HG03460 (cell line): ENCODE results near the gene NXT1.
"Not testable (repeated sequence)": the region's sequence is repeated elsewhere in the genome, so short reads cannot be mapped to it uniquely, and the experiment has no call there.

Source experiments
- ATAC-seq: cut with Tn5 transposase; IDR thresholded peaks from one replicate; pipeline ENCODE4 v1.9.1; 2021; ENCODE audit not compliant: unreplicated experiment

The NXT1 gene

DNA sequence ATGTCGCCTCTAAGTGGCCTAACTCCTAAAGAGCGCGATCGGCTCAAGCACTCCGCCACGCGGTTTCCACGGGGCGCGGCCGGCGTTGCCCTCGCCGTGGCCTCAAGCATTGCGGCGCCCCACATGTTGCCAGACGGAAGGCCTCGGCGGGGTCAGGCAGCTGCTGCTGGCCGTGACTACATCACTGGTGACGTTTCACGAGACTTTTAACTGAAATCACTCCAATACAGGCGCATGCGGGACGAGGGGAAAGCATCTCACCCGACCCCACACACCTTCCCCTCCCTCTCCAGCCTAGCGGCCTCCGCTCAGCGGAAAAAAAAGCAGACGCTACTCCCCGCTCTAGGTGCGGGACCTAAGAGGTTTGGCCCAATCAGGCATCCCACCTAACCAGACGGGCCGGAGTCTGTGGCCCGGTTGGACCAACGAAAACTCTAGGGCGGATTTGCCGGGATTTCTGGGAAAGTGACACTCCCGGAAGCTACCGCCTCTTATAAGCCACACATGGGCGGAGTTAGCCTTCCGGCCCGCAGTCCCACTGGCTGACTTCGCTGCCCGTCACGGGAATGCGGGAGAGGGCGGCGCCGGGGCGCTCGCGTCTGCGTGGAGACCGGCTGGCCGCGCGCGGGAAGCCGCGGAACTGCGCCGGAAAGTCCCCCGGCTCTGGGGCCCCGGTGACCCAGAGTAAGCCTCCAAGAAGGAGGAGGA is at the start of gene NXT1:
Gene NXT1, plus strand, starts transcription at position 596 of the 708 bp plus-strand sequence. CDS start 3,251 bp downstream, outside the sequence.
- peak; percentile 87 for ATAC-seq

DNA sequence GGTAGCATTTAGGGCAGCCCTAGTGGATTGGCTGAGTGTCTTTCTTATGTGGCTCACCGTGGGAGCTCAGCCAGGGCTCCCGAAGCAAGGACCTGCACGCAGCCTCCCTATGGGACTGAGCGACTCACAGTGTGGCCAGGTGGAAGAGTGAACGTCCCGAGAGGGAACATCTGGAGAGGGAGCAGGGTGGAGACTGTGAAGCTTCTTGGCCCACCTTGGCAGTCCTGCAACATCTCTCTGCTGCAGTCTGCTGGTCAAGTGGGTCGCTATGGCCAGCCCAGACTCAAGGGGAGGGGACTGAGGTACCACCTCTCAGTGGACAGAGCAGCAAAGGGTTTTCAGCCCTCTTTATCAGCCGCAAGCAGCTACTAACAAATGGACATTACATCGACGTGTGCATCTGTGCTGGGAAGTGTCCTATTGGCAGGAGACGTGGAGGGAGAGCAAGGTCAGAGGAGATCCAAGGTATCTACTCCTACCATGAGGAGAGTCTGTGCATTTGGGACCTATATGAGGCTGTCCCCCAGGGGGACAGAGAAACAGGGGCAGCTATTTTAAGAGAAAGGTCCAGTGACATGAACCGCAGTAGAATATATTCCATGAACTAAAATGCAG is 49.0 kb upstream of the NXT1 start:
- no peak for ATAC-seq

DNA sequence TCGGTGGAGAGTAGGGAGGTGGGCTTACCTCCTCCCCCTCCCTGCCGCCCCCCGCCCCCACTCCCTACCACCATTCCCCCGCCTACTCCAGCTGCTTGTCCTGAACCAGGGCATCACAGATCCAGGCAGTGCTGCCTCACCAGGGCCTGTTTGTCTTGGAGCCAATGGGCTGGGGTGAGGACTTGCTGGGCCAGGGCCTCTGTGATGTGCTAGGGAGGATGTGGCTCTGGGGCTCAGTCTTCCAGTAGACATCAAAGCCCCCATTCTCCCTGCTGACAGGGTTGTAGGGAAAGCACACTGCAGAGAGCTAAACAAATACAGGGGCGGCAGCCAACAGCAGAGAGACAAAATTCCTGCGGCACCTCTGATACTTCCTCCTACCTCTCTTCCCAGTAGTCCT is 48.2 kb upstream of the NXT1 start:
- no peak for ATAC-seq

DNA sequence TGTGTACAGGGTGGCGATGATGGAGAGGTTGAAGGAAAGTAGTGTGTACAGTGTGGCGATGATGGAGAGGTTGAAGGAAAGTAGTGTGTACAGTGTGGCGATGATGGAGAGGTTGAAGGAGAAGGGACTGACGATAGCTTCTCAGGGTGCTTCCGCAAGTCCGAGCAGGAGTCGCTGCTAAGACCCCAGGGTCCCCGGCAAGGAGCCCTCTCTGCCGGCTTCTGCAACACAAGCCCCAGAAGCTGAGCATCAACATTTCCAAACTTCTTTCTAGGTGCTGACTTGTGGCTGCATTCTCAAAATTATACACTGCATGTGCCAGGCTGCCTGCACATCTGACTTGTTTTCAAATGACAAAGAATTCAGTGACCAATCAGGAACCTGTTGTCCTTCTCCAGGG is 47.8 kb upstream of the NXT1 start:
- ATAC-seq, result no peak

DNA sequence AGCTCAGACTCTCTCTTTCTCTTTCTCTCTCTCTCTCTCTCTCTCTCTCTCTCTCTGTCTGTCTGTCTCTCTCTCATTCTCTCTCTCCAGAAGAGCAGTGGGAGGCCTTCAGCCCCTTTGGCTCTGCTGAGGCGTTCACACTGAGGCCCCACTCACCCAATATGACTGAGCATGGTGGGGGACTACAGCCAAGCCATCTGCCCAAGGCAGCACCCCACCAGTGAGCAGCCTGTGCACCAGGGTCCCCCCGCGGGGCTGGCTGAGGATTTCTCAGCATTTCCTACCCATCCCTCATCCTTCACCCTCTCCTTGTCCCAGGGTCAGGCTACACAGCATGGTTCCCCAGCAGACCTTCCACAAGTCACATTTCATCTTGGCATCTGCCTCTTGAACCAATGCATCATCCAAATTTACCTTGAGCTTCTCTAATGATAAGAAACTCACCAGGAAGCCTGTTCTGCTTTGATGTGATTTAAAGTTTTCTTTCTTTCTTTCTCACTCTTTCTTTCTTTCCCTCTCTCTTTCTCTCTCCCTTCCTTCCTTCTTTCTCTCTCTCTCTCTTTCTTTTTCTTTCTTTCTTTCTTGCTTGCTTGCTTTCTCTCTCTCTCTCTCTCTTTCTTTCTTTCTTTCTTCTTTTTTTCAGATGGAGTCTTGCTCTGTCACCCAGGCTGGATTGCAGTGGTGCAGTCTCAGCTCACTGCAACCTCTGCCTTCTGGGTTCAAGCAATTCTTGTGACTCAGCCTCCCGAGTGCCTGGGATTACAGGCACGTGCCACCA is 47.1 kb upstream of the NXT1 start:
- ATAC-seq, result no peak

DNA sequence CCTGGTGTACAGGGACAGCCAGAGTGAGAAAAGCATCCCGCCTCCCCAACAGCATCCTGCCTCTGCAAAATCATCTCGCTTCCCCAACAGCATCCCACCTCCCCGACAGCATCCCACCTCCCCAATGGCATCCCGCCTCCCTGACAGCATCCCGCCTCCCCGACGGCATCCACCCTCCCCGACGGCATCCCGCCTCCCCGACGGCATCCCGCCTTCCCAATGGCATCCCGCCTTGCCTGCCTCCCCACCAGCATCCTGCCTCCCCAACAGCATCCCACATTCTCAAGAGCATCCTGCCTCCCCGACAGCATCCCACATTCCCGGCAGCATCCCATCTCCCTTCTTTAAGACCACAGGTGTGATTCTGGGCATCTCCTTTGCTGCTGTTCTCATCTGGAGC is 46.0 kb upstream of the NXT1 start:
- ATAC-seq, result no peak

DNA sequence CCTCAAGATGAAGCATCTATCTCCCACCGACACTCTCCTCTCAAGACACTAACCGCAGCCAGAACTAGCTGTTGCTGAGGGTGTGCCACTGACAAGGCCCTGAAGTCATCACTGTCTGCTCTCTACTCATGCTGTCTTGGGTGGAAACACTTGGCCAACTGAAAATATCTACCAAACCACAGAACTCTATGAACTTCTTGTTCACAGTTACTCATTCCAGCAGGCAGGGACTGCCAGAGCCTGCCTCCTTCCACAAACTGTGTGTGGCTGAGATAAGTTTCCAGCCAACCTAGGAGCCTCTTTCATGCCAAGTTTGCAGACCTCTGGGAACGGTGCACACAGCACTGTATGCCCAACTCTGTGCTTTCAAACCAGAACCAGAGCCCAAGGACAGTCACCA is 45.5 kb upstream of the NXT1 start:
- no peak for ATAC-seq

DNA sequence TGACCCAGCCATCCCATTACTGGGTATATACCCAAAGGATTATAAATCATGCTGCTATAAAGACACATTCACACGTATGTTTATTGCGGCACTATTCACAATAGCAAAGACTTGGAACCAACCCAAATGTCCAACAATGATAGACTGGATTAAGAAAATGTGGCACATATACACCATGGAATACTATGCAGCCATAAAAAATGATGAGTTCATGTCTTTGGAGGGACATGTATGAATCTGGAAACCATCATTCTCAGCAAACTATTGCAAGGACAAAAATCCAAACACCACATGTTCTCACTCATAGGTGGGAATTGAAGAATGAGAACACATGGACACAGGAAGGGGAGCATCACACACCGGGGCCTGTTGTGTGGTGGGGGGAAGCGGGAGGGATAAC is 43.2 kb upstream of the NXT1 start:
- not testable (repeated sequence) for ATAC-seq

DNA sequence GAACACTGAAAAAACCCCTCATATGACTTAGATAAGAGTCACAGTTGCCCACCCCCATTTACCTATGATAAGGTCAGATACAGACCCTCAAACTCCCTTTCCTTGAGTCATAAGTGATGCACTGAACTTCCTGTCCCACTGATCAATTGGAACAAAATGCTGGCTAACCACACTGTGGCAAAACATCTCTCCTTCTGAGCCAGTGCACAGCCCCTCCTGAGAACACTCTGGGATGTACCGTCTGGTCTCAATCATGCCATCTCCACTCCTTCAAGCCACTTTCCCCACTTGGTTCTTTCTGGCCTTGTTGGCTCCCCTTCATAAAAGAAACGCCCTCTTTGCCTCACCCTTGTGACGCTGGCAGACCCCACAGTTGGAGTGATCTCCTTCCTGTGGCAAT is 42.6 kb upstream of the NXT1 start:
- no peak for ATAC-seq

- no peak for ATAC-seq
These were observed 41.7 kb upstream of the NXT1 start for GRCh38 chr20:23308908-23309307.

GRCh38 chr20:23309781-23310180 is 40.8 kb upstream of the NXT1 start:
- no peak for ATAC-seq

DNA sequence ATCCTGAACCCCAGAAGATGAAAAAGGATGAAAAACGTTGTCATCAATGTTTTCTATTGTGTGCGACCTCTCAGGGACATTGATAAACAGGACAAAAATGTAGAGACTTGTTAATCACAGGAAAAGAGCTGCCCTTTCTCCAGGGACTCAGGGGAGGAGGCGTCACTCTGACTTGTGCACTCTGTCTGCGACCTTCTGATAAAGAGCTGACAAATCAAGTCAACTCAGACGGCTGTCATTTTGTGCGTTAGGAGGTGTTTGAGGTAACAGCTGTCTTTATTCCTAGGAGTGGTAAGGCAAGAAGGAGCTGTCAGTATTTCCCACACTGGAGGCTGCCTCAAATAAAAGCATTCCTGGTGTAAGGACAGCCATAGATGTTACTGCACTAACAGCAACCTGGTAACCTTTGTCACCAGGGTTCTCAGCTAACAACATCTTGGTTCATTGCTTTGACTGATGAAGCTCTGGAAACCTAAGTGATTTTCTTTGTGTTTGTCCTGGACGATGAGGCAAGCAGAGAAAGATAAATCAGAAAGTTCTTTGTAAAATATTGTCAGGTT is 38.6 kb upstream of the NXT1 start:
- no peak for ATAC-seq

DNA sequence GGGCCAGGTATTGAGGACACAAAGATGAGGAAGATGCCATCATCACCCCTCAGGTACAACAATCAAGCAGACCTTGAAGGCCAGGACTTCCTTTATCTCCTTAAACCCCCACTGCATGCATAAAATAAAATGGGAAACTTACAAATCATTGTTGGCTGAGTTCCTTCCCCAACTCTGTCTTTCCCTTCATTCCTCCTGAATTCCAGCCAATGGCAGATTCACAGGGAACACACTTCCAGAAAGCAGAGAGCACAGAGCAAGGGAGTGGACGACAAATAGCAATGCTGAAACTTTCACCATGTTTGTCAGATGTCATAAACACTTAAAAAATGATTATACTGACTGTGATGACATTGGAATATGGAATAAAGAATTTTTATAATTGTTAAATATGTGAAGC is 37.3 kb upstream of the NXT1 start:
- no peak for ATAC-seq

GRCh38 chr20:23314699-23315098 is 35.9 kb upstream of the NXT1 start:
- no peak for ATAC-seq

DNA sequence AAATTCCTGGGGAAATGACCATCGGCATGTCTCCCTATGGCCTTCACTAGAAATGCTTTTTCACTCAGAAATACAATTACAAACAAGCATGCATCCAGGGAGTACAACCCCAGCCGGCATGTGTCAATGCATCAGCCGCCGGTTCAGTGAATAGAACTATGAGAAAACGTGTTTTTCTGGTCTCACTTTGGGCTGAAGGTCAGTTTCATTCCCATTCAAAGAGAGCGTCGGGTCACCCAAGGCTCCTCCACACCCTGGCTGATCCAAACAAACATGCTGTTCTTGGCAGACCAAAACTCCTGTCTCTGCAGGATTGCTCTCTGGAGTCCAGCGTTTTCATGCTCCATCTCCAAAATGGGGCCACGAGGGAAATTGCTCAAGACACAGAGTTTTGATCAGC is 35.5 kb upstream of the NXT1 start:
- ATAC-seq, result no peak

DNA sequence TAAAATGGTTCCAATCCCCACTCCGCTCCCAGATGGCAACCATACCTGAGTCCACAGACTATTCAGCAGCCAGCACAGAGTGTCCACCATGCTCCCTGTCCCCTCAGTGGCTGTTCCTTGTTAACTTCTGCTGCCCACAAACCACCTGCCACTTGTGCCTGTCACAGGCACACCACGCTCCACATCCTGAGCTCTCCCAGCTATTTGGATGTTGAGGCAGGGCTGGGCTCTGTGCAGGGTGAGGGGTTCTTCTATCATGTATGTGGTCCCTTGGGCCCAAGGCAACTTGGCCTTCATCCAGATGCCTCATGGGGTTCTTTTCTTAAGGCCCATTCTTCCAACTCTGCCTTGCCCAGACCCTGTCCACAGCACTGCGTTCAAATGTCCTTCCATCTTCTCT is 34.0 kb upstream of the NXT1 start:
- ATAC-seq, result no peak

DNA sequence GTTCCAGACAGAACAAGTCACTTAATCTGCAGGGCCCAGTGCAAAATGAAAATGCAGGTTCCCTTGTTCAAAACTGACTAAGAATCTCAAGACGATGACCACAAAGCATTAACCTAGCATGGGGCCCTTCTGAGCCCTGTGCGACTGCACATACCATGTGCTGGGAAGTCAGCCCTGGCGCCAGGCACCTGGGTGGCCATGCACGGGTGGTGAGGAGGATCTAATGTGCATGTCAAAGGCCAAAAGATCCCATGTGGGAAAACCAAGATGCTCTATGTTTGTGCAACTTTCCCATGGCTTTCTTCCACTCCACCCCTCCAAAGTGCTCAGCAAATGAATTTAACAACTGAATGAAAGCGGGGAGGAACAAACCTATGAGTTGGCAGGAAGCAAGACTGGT is 33.5 kb upstream of the NXT1 start:
- no peak for ATAC-seq

GRCh38 chr20:23318347-23318746 is 32.2 kb upstream of the NXT1 start:
- no peak for ATAC-seq

- no peak for ATAC-seq
These were observed 30.3 kb upstream of the NXT1 start for GRCh38 chr20:23320317-23320716.

- ATAC-seq, result no peak
These were observed 25.5 kb upstream of the NXT1 start for GRCh38 chr20:23325107-23325506.

DNA sequence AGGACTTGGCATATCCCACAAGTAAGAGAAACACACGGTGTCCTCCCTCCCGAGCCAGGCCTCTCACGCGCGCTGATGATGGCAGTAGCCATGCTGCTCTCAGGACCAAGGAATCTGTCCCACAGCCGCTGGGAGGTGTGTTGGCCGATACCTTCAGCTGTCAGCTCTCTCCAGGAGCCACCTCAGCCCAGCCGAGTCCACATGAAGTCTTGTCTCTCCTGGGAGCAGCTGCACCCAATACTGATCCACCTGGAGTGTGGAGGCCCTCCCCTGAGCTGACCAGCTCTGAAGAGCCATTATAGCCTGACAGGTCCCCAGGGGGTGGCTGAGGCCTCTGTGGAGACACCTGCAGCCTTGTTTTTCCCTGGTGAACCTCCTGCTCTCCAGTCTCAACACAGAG is 23.8 kb upstream of the NXT1 start:
- no peak for ATAC-seq
